ENCODE results near the gene RBP3. TPM values are rescaled to one million over a fixed set of nuclear protein-coding genes. Genes with fewer than 3 reads are reported as not detected.

RBP3 gene
- total RNA-seq, 1 experiment from 2014 or later = not detected

DNA sequence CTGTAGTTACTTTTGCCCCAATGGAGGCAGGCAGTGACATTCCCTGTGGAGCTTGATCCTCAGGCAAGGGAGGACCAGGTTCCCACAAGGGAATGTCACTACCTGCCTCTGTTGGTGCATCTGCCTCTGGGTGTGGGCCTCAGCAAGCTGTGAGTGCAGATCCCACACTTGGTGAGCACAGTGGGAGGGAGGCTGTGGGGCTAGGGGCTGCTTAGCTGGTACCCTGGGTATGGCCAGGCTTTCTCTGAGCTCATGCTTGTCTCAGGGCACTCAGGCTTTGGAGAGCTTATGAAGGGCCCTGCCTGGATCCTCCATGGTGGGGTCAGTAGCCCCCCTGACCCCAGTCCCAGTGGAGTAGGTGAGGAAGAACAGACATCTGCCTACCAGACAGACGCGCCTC is 52.1 kb downstream of the RBP3 start:
- Histone ChIP-seq H3K79me1 (ENCODE audit: insufficient read depth, low read depth, low read length, poor library complexity, severe bottlenecking) (no peaks in the 10 kb centered on the region), H4K5ac (ENCODE audit: insufficient read length, low read depth, low read length) (no peak overlapping the region), H3K4me2 (ENCODE audit: insufficient read depth, insufficient read length, low read length) (no peak overlapping the region), H3K14ac (ENCODE audit: insufficient read depth, low read length) (no peak overlapping the region), H2BK120ac (ENCODE audit: low read depth, low read length, poor library complexity, severe bottlenecking) (no peak overlapping the region), H3K27ac (ENCODE audit: insufficient read length, low read depth, low read length) (no peak overlapping the region), H3K4ac (ENCODE audit: low read depth, low read length) (no peak overlapping the region), H2AK5ac (ENCODE audit: insufficient read length, low read length) (no peak overlapping the region), H4K8ac (replicated peaks; ENCODE audit: insufficient read length, low read depth, low read length) (no peak overlapping the region), H3K9me3 (ENCODE audit: control insufficient read depth, low read depth, low read length) (no peaks in the 10 kb centered on the region), H3K9ac (ENCODE audit: extremely low read depth, insufficient read length, low read length) (no peak overlapping the region), H2BK15ac (ENCODE audit: low read depth, low read length) (no peak overlapping the region), H2AFZ (ENCODE audit: low read length) (no peak overlapping the region), H3K56ac (ENCODE audit: insufficient read length, low read depth, low read length) (no peak overlapping the region), H4K91ac (ENCODE audit: insufficient read length, low read depth, low read length) (no peak overlapping the region), H2BK20ac (ENCODE audit: low read depth, low read length, poor library complexity, severe bottlenecking) (no peak overlapping the region), H2BK5ac (ENCODE audit: insufficient read length, low read length) (no peak overlapping the region), H3K4me1 (ENCODE audit: insufficient read depth, low read length) (peaks cover 4% of the 10 kb centered on the region; the same call in 1 of the 2 replicates), H3K27me3 (ENCODE audit: insufficient read depth, low read length) (no peaks in the 10 kb centered on the region), H3T11ph (ENCODE audit: low read length) (no peak overlapping the region), H2BK12ac (ENCODE audit: insufficient read length, low read depth, low read length) (no peak overlapping the region), H3K23ac (ENCODE audit: insufficient read length, low read depth, low read length) (no peak overlapping the region), H3K18ac (ENCODE audit: insufficient read length, low read depth, low read length) (no peak overlapping the region), H3K79me2 (ENCODE audit: insufficient read depth, low read length) (no peaks in the 10 kb centered on the region), H4K20me1 (ENCODE audit: control insufficient read depth, insufficient read depth, insufficient read length) (no peaks in the 10 kb centered on the region), H3K23me2 (ENCODE audit: insufficient read length, low read depth, low read length, poor library complexity, severe bottlenecking) (no peaks in the 10 kb centered on the region)
- Mint-ChIP-seq H3K4me1 (peaks cover 28 to 35% of the 10 kb centered on the region in 2 experiments), H3K4me3 (no peak overlapping the region), H3K36me3 (ENCODE audit: insufficient read depth in 1 of 3, low read depth in 3 of 3) (no peaks in the 10 kb centered on the region; a peak in 1 of 7 replicates), H3K9me3 (no peaks in the 10 kb centered on the region; a peak in 1 of 5 replicates), H3K27me3 (ENCODE audit: low read depth) (peaks cover 21% of the 10 kb centered on the region), H3K27ac (no peak overlapping the region)
- DNase-seq = no peak
- no CpG with 5 or more reads among the region's 2 CpGs for WGBS (ENCODE audit: extremely low coverage, insufficient read length, low lambda C conversion rate)
- TF ChIP-seq CTCF (conservative IDR thresholded peaks at IDR 0.05) = no peak
